HepG2 (cell line): ENCODE measurements around the gene NCOA5. TPM values are rescaled to one million over a fixed set of nuclear protein-coding genes. Genes with fewer than 3 reads are reported as not detected.
A peak's percentile ranks its signal among the peaks of the same experiment; 100 is the strongest.

Source experiments
- HHEX ChIP-seq: IDR thresholded peaks from 2 replicates; pipeline ENCODE4 v1.6.1; 2016; ENCODE audit warnings: control low read depth
- ISX ChIP-seq: sonication (generic); formaldehyde crosslinking; conservative IDR thresholded peaks from 2 replicates; pipeline ENCODE4 v1.5.0; 2020; ENCODE audit warnings: missing genetic modification reagents
- KDM5A ChIP-seq: fragments of 200-600 bp; sonication (generic); IDR thresholded peaks from 2 replicates; pipeline ENCODE4 v1.7.0; 2018; ENCODE audit warnings: antibody characterized with exemption, mild to moderate bottlenecking, low read length, borderline replicate concordance
- PAXIP1 ChIP-seq: sonication (generic); formaldehyde crosslinking; conservative IDR thresholded peaks from 2 replicates; pipeline ENCODE4 v1.4.0; 2020; ENCODE audit warnings: mild to moderate bottlenecking, missing genetic modification reagents, moderate library complexity
- PRDM15 ChIP-seq: sonication (generic); formaldehyde crosslinking; IDR thresholded peaks from 2 replicates; pipeline ENCODE4 v1.4.0; 2020; ENCODE audit warnings: missing genetic modification reagents
- TIGD3 ChIP-seq: sonication (generic); formaldehyde crosslinking; IDR thresholded peaks from 2 replicates; pipeline ENCODE4 v1.5.1; 2020; ENCODE audit warnings: mild to moderate bottlenecking, missing genetic modification reagents, borderline replicate concordance
- TOPORS ChIP-seq: sonication (generic); formaldehyde crosslinking; IDR thresholded peaks from 2 replicates; pipeline ENCODE4 v1.8.0; 2023; ENCODE audit warnings: mild to moderate bottlenecking, missing genetic modification reagents
- ZBTB2 ChIP-seq: sonication (generic); formaldehyde crosslinking; IDR thresholded peaks from 2 replicates; pipeline ENCODE4 v1.8.0; 2022; ENCODE audit warnings: low read depth, missing genetic modification reagents
- ZBTB38 ChIP-seq: sonication (generic); formaldehyde crosslinking; IDR thresholded peaks from 2 replicates; pipeline ENCODE4 v1.5.1; 2020; ENCODE audit warnings: mild to moderate bottlenecking, missing genetic modification reagents
- ZNF329 ChIP-seq: sonication (generic); formaldehyde crosslinking; IDR thresholded peaks from 2 replicates; pipeline ENCODE4 v1.9.0; 2021; ENCODE audit warnings: low read depth, mild to moderate bottlenecking, missing genetic modification reagents
- ZNF510 ChIP-seq: sonication (generic); formaldehyde crosslinking; IDR thresholded peaks from 2 replicates; pipeline ENCODE4 v1.4.0; 2020; ENCODE audit warnings: low read depth, mild to moderate bottlenecking, missing genetic modification reagents
- ZNF598 ChIP-seq: sonication (generic); formaldehyde crosslinking; IDR thresholded peaks from 2 replicates; pipeline ENCODE4 v1.5.1; 2020; ENCODE audit warnings: mild to moderate bottlenecking, missing genetic modification reagents, borderline replicate concordance
- ZNF710 ChIP-seq: sonication (generic); formaldehyde crosslinking; IDR thresholded peaks from 2 replicates; pipeline ENCODE4 v1.5.0; 2020; ENCODE audit warnings: mild to moderate bottlenecking, missing genetic modification reagents, borderline replicate concordance
- ZNF749 ChIP-seq: sonication (generic); formaldehyde crosslinking; IDR thresholded peaks from 2 replicates; pipeline ENCODE4 v1.8.0; 2022; ENCODE audit warnings: mild to moderate bottlenecking, missing genetic modification reagents, moderate library complexity, borderline replicate concordance
- polyA plus RNA-seq, 8 experiments: library from polyadenylated mRNA; depleted of rRNA in 3 of 8; stranded (reverse) in 7 of 8; unstranded in 1 of 8; fragments of >200 nt; fragmentation: Illumina TruSeq in 4 of 8; extraction: Trizol in 4 of 8; gene quantifications; 2 replicates each; pipeline versions ENCODE4 v1.2.1 to v1.2.3, GENCODE V29; 2011 to 2016; ENCODE audit warnings: low read depth in 4 of 8, missing spikeins in 1 of 8, mixed read lengths in 1 of 8; ENCODE audit not compliant: insufficient read depth in 1 of 8
- total RNA-seq, 5 experiments: library from RNA; depleted of rRNA; stranded (reverse); fragments of >200 nt; fragmentation: Illumina TruSeq; extraction: Trizol; gene quantifications; 2 replicates each; pipeline ENCODE4 v1.2.3, GENCODE V29; 2016; ENCODE audit warnings: low read depth in 1 of 5

NCOA5 gene
- total and polyA plus RNA-seq, 2 of the 13 experiments (the other 11 are each of a cell fraction or from before 2014, with no cell fraction given) = 16.5 to 28.4 TPM

- TF ChIP-seq PRDM15 (CRISPR knock-in tag) = 0 out of 2 replicates have a peak, but pooled peaks have one; percentile 44
- TF ChIP-seq PAXIP1 = peak; percentile 28
- TF ChIP-seq ZNF710 = no peak
- TF ChIP-seq KDM5A = peak; percentile 71; the same call in 1 of the 2 replicates
- 0 out of 2 replicates have a peak, but pooled peaks have one; percentile 53 for TF ChIP-seq ZNF510 (CRISPR knock-in tag)
- no peak for TF ChIP-seq ZBTB2
- TF ChIP-seq TOPORS (CRISPR knock-in tag) = 0 out of 2 replicates have a peak, but pooled peaks have one; percentile 32
- no peak for TF ChIP-seq HHEX (CRISPR knock-in tag)
- no peak for TF ChIP-seq ZNF749 (CRISPR knock-in tag)
- TF ChIP-seq ISX (CRISPR knock-in tag) = no peak
- no peak for TF ChIP-seq ZNF329 (CRISPR knock-in tag)
- TF ChIP-seq ZBTB38 (CRISPR knock-in tag) = peak; percentile 66; the same call in 1 of the 2 replicates
- peak; percentile 44; the same call in 1 of the 2 replicates for TF ChIP-seq TIGD3 (CRISPR knock-in tag)
- peak; percentile 87; the same call in 1 of the 2 replicates for TF ChIP-seq ZNF598 (CRISPR knock-in tag)
Observed at GRCh38 chr20:46021361-46022359, 68.1 kb downstream of the NCOA5 start (continued).
